ENCODE data around the gene SLC24A3. TPM values are rescaled to one million over a fixed set of nuclear protein-coding genes. Genes with fewer than 3 reads are reported as not detected.

Gene SLC24A3
- total and polyA plus RNA-seq, 11 donors: 0.26 to 3.9 (median 0.77) TPM

GRCh38 chr20:19619904-19620430 is 407.5 kb downstream of the SLC24A3 start:
- Histone ChIP-seq H3K4me1 (no peaks in the 10 kb centered on the region), H3K4me3 (no peak overlapping the region), H3K27ac (no peak overlapping the region), H3K36me3 (no peaks in the 10 kb centered on the region), H3K27me3 (peaks cover 0 to 22% (median 0%) of the 10 kb centered on the region in 9 donors), H3K9me3 (peaks cover 0 to 6% (median 0%) of the 10 kb centered on the region in 12 donors)
- ATAC-seq (no peak), DNase-seq (no peak)
- TF ChIP-seq CTCF (IDR thresholded peaks at IDR 0.05) (no peak), POLR2A (IDR thresholded peaks at IDR 0.05) (no peak)
- intact Hi-C loops (cut with DNase I): no loop called here
- WGBS, 4 donors: 30 to 42% (median 33%) methylated on average over 2 of the region's 2 CpGs

GRCh38 chr20:19620446-19620845 is 408.0 kb downstream of the SLC24A3 start:
- DNase-seq (no peak), ATAC-seq (no peak)
- peaks cover 0 to 22% (median 0%) of the 10 kb centered on the region in 9 donors for H3K27me3 ChIP-seq
- H3K27ac ChIP-seq: no peak overlapping the region
- H3K4me1 ChIP-seq: no peaks in the 10 kb centered on the region
- H3K9me3 ChIP-seq: peaks cover 0 to 6% (median 0%) of the 10 kb centered on the region in 12 donors
- WGBS, 4 donors: 21 to 34% (median 29%) methylated on average over 2 of the region's 2 CpGs
- no peak overlapping the region for H3K4me3 ChIP-seq
- H3K36me3 ChIP-seq: no peaks in the 10 kb centered on the region
- intact Hi-C loops (cut with DNase I): no loop called here
- TF ChIP-seq CTCF (IDR thresholded peaks at IDR 0.05): no peak

- Histone ChIP-seq H3K36me3 (no peaks in the 10 kb centered on the region), H3K4me1 (no peaks in the 10 kb centered on the region), H3K27me3 (peaks cover 0 to 22% (median 0%) of the 10 kb centered on the region in 9 donors), H3K9me3 (peaks cover 0 to 6% (median 0%) of the 10 kb centered on the region in 12 donors), H3K4me3 (no peak overlapping the region), H3K27ac (no peak overlapping the region)
- DNase-seq (no peak), ATAC-seq (no peak)
- no peak for TF ChIP-seq POLR2A (IDR thresholded peaks at IDR 0.05)
- no peak for TF ChIP-seq CTCF (IDR thresholded peaks at IDR 0.05)
- 66 to 81% (median 72%) methylated on average over 1 of the region's 1 CpG for WGBS, 4 donors
- intact Hi-C loops (cut with DNase I): no loop called here
Measured at GRCh38 chr20:19621072-19621471, 408.6 kb downstream of the SLC24A3 start.

GRCh38 chr20:19624221-19624965 is 412.0 kb downstream of the SLC24A3 start:
- Histone ChIP-seq H3K36me3 (no peaks in the 10 kb centered on the region), H3K4me1 (no peaks in the 10 kb centered on the region), H3K9me3 (peaks cover 0 to 8% (median 0%) of the 10 kb centered on the region in 12 donors), H3K27me3 (peaks cover 0 to 7% (median 0%) of the 10 kb centered on the region in 9 donors), H3K4me3 (no peak overlapping the region), H3K27ac (no peak overlapping the region)
- no peak for ATAC-seq
- TF ChIP-seq POLR2A (IDR thresholded peaks at IDR 0.05) (no peak), CTCF (IDR thresholded peaks at IDR 0.05) (no peak)
- DNase-seq: no peak
- intact Hi-C loops (cut with DNase I): no loop called here
- 83 to 90% (median 87%) methylated on average over 3 of the region's 3 CpGs for WGBS, 4 donors

Measured in heart left ventricle (tissue), 16 donors.